ENCODE data around the gene GABRB3. TPM values are rescaled to one million over a fixed set of nuclear protein-coding genes. Genes with fewer than 3 reads are reported as not detected.

GABRB3 gene
- polyA plus RNA-seq, 1 donor (not counting 4 experiments of a cell fraction or from before 2014, with no cell fraction given): 0.81 TPM

DNA sequence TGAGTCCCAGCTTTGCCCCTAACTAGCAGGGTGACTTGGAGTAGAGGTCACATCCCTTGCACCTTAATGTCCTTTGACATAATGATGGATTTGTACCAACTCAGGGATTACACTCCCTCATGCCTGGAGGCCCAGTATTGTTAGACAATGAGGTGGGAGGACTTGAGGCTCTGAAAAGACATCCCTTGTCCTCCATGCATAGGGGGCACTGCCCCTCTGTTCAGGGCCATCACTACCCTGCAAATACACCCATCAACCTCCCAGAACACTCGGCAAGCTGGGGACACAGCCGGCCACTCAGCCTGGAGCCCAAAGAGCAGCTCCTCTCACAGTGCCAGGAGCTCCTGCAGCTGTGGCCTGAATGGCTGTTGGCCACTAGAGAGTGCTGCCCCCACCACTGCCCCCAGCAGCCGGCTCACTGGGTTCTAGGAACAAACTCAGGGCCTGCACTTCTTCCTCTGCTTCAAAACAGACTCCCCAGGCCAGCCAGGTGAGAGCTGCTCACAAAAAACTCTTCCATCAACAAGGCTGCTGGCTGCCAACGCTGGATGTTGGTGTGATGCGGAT, 90.2 kb downstream of the GABRB3 start:
- Histone ChIP-seq H3K9ac (ENCODE audit: control insufficient read depth, extremely low read depth, insufficient read depth, low read length) (no peak overlapping the region), H3K9me1 (ENCODE audit: control insufficient read depth, extremely low read depth, insufficient read depth, low read length) (no peaks in the 10 kb centered on the region), H3K9me3 (ENCODE audit: control insufficient read depth, low read depth, low read length) (peaks cover 13% of the 10 kb centered on the region), H4K20me1 (ENCODE audit: control insufficient read depth, extremely low read depth, insufficient read depth, low read length) (no peaks in the 10 kb centered on the region), H3K4me3 (ENCODE audit: control insufficient read depth in 2 of 3, extremely low read depth in 1 of 3, insufficient read depth in 2 of 3, low read depth in 1 of 3, low read length in 3 of 3) (no peak overlapping the region), H3K27me3 (ENCODE audit: control insufficient read depth, extremely low read depth, insufficient read depth, low read length) (no peaks in the 10 kb centered on the region), H3K4me1 (ENCODE audit: control insufficient read depth, extremely low read depth, insufficient read depth, low read length) (no peaks in the 10 kb centered on the region), H3K36me3 (ENCODE audit: control insufficient read depth in 2 of 2, extremely low read depth in 1 of 2, insufficient read depth in 2 of 2, low read length in 2 of 2) (no peaks in the 10 kb centered on the region), H2AFZ (ENCODE audit: control insufficient read depth, low read length) (no peak overlapping the region), H3K27ac (ENCODE audit: control insufficient read depth, insufficient read depth, low read length) (no peak overlapping the region), H3K4me2 (ENCODE audit: control insufficient read depth, extremely low read depth, insufficient read depth, low read depth, low read length) (no peak overlapping the region), H3K79me2 (ENCODE audit: control insufficient read depth, insufficient read depth, low read length) (no peaks in the 10 kb centered on the region)
- no peak for FAIRE-seq
- dilution Hi-C loops (cut with MboI; ENCODE audit: extremely low pct_ligation_motif_present, low sequenced_read_pairs): no loop called here
- TF ChIP-seq CTCF (optimal IDR thresholded peaks at IDR 0.05 in 1 of 3, IDR thresholded peaks at IDR 0.05 in 1 of 3, conservative IDR thresholded peaks at IDR 0.05 in 1 of 3; ENCODE audit: extremely low read depth in 1 of 3, insufficient read depth in 2 of 3, low read length in 3 of 3) (no peak), EZH2 (IDR thresholded peaks at IDR 0.05; ENCODE audit: low read length) (no peak)
- no peak for DNase-seq (ENCODE audit: low read depth, low spot score)

- H3K9ac ChIP-seq (ENCODE audit: control insufficient read depth, extremely low read depth, insufficient read depth, low read length): no peak overlapping the region
- H3K9me3 ChIP-seq (ENCODE audit: control insufficient read depth, low read depth, low read length): peaks cover 8% of the 10 kb centered on the region
- H4K20me1 ChIP-seq (ENCODE audit: control insufficient read depth, extremely low read depth, insufficient read depth, low read length): no peaks in the 10 kb centered on the region
- H3K36me3 ChIP-seq (ENCODE audit: control insufficient read depth in 2 of 2, extremely low read depth in 1 of 2, insufficient read depth in 2 of 2, low read length in 2 of 2): no peaks in the 10 kb centered on the region
- H3K27me3 ChIP-seq (ENCODE audit: control insufficient read depth, extremely low read depth, insufficient read depth, low read length): no peaks in the 10 kb centered on the region
- no peak overlapping the region for H2AFZ ChIP-seq (ENCODE audit: control insufficient read depth, low read length)
- H3K27ac ChIP-seq (ENCODE audit: control insufficient read depth, insufficient read depth, low read length): no peak overlapping the region
- no peaks in the 10 kb centered on the region for H3K79me2 ChIP-seq (ENCODE audit: control insufficient read depth, insufficient read depth, low read length)
- no peak overlapping the region for H3K4me3 ChIP-seq (ENCODE audit: control insufficient read depth in 2 of 3, extremely low read depth in 1 of 3, insufficient read depth in 2 of 3, low read depth in 1 of 3, low read length in 3 of 3)
- DNase-seq (ENCODE audit: low read depth, low spot score) (no peak), FAIRE-seq (no peak)
- no peaks in the 10 kb centered on the region for H3K4me1 ChIP-seq (ENCODE audit: control insufficient read depth, extremely low read depth, insufficient read depth, low read length)
- H3K9me1 ChIP-seq (ENCODE audit: control insufficient read depth, extremely low read depth, insufficient read depth, low read length): no peaks in the 10 kb centered on the region
- no peak overlapping the region for H3K4me2 ChIP-seq (ENCODE audit: control insufficient read depth, extremely low read depth, insufficient read depth, low read depth, low read length)
- no peak for TF ChIP-seq CTCF (optimal IDR thresholded peaks at IDR 0.05 in 1 of 3, IDR thresholded peaks at IDR 0.05 in 1 of 3, conservative IDR thresholded peaks at IDR 0.05 in 1 of 3; ENCODE audit: extremely low read depth in 1 of 3, insufficient read depth in 2 of 3, low read length in 3 of 3)
- no peak for TF ChIP-seq EZH2 (IDR thresholded peaks at IDR 0.05; ENCODE audit: low read length)
- dilution Hi-C loops (cut with MboI; ENCODE audit: extremely low pct_ligation_motif_present, low sequenced_read_pairs): no loop called here
Measured at GRCh38 chr15:26679927-26680326, 92.9 kb downstream of the GABRB3 start.
